Ramos (cell line): ENCODE results near the gene CRLF2.
"Not testable (repeated sequence)": the region's sequence is repeated elsewhere in the genome, so short reads cannot be mapped to it uniquely, and the experiment has no call there.

Source experiments
- in situ Hi-C: fragments of 300-500 bp; cut with MboI; formaldehyde crosslinking; loops from one replicate; pipeline ENCODE4 v1.14.3; 2022; ENCODE audit warnings: low sequenced_read_pairs; ENCODE audit not compliant: unreplicated experiment

CRLF2 gene

DNA sequence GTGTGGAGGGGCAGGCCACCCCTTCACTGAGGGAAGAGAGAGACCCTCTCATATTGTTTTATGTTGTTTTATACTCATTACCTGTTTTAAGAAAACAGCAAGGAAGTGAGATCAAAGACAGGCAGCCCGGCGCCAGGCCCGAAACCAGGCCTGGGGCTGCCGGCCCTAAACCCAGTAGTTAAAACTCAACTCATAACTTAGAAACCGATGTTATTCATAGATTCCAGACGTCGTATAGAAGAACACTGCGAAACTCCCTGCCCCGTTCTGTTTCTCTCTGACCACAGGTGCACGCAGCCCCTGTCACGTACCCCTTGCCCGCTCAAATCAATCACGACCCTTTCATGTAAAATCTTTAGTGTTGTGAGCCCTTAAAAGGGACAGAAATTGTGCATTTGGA, 40.5 kb downstream of the CRLF2 start:
- in situ Hi-C loops = not testable (repeated sequence)

DNA sequence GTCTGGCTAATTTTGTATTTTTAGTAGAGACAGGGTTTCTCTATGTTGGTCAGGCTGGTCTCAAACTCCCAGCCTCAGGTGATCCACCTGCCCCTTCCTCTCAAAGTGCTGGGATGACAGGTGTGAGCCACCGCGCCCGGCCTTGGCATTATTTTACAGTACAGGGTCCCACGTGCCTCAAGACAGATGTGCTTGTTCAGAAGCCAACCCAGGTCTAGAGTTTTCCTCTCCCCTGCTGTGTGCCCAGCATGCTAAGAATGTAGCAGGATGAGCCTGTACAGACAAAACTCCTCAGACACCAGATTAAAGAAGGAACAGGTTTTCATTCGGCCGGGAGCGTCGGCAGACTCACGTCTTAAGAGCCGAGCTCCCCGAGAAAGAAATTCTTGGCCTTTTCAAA, 42.2 kb downstream of the CRLF2 start:
- in situ Hi-C loops = no loop called here

DNA sequence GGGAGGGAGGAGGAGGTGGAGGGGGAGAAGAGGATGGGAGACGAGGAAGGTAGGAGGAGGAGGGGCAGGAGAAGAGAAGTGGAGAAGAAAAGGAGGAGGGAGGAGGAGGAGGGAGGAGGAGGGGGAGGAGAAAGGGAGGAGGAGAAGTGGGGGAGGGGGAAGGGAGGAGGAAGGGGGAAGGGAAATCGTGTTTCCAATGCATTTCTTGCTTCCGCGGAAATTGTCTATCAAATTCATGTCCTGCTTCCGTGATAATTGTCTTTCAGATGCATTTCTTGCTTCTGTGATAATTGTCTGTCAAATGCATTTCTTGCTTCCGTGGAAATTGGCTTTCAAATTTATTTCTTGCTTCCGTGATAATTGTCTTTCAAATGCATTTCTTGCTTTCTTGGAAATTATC, 43.3 kb downstream of the CRLF2 start:
- in situ Hi-C loops = no loop called here

DNA sequence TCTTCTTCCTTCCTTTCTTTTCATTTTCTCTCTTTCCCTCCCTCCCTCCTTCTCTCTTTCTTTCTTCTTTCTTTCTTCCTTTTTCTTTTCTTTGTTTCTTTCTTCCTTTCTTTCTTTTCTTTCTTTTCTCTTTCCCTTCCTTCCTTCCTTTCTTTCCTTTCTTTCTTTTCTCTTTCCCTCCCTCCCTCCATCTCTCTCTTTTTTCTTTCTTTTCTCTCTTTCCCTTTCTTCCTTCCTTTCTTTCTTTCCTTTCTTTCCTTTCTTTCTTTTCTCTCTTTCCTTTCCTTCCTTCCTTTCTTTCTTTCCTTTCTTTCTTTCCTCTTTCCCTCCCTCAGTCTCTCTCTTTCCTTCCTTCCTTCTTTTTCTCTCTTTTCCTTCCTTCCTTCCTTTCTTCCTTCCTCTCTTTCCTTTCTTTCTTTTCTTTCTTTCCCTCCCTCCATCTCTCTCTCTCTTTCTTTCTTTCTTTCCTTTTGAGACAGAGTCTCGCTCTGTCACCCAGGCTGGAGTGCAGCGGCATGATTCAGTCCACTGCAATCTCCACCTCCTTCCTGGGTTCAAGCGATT, 44.4 kb downstream of the CRLF2 start:
- in situ Hi-C loops = no loop called here

DNA sequence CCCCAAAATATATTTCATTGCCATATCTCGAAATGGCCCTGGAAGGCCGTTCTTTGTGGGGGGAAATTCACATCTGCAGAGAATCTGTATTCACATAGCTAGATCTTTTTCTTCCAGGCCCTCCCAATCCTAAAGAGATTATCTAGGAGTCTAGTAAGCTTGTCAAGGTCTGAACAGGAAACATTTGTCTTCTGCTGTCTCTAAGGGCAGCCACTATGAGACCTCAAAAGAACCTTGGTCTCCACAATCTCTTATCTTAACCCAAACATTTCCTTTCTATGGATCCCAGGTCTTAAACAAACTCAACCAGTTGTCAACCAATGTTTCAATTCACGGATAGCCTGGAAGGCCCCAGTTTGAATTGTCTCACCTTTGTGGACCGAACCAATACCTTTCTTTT, 45.0 kb downstream of the CRLF2 start:
- in situ Hi-C loops = no loop called here

DNA sequence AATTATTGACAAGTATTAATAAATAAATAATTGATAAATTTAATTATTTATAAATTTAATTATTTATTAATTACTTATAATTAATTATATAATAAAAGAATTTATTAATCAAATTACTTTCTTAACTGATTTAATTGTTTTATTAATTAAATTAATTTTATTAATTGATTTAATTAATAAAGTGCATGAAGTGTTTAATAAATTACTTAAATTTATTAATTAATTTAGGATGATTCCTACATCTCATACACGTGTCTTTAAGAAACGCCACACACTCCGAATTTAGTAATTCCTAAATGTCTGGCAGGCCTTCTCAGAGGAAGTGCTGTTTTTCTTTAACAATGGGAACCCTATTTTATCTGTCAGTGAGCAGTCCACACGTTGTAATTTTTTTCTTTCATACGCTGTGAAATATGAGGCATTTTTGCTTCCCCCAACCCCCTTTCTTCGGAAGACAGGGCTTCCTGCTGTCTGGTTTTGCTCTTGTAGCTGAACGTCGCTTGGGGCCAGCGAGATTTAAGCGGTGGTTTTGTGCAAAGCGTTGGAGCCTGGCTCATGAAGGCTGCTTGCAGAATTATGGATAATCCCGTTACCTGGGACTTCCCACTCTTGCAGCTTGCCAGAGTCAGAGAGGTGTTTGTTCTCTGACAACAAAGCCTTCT, 46.8 kb downstream of the CRLF2 start:
- in situ Hi-C loops = no loop called here

DNA sequence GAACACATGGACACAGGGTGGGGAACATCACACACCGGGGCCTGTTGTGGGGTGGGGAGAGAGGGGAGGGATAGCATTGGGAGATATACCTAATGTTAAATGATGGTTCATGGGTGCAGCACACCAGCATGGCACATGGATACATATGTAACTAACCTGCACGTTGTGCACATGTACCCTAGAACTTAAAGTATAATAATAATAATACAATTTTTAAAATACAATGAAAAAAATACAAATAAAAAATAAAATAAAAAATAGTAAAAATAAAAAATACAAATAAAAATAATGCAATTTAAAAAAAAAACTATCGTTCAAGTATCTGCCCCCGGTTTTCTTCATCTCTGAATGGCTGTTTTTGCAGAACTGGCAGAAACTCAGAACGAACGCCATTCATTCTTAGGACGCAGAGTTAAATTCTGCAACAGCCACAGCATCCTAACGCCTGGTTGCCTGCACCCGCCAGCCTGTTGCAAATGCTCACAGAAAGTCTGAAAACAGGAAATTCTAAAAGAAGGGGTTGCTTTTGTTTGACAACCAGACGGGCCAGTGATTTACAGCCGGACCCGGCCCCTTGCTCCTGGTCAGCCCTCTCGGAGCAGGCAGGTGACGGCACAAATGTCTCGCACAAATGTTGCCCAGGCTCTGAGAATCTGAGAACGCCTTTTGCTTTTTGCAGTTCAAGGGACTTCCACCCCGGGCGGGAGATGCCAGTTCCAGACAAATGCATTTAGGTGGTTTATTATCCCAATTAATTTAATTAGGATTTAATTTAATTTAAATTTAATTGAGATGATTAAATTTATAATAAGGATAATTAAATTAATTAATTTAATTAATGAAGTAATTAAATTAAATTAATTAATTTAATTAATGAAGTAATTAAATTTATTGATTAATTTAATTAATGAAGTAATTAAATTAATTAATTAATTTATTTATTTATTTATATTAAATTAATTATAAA, 47.8 kb downstream of the CRLF2 start:
- in situ Hi-C loops = no loop called here

DNA sequence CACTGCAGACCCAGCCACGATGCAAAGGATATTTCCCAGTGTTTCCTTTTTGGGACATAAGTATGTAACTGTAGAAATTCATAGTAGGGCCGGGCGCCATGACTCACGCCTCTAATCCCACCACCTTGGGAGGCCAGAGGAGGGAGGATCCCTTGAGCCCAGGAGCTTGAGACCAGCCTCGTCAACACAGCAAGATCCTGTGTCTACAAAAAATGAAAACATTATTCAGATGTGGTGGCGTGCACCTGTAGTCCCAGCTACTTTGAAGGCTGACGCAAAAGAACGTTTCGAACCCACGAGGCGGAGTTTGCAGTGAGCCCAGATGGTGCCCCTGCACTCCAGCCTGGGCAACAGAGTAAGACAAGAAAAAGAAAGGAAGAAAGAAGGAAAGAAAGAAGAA, 49.2 kb downstream of the CRLF2 start:
- in situ Hi-C loops = no loop called here

DNA sequence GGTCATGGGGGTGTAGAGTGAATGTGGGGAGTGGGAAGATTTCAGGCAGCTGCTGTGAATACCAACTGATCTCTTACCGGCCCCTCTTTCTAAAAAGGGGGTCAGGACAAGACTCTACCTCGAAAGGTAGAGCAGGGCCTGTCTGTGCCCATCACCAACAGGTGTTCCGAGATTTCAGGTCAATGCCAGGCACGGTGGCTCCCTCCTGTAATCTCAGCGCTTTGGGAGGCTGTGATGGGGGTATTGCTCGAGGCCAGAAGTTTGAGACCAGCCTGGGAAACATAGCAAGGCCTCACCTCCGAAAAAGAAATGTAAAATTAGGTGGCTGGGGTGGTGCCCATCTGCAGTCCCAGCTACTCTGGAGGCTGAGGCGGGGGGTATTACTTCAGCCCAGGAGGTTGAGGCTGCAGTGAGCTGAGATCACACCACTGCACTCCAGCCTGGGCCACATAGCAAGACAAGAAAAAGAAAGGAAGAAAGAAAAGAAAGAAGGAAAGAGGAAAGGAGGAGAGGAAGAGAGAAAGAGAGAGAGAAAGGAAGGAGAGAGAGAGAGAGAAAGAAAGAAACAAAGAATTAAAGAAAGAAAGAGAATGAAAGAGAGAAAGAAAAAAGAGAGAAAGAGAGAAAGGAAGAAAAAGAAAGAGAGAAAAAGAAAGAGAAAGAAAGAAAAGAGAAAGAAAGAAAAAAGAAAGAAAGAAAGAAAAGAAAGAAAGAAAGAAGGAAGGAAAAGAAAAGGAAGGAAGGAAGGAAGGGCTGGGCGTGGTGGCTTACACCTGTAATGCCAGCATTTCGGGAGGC, 50.1 kb downstream of the CRLF2 start:
- in situ Hi-C loops = no loop called here

DNA sequence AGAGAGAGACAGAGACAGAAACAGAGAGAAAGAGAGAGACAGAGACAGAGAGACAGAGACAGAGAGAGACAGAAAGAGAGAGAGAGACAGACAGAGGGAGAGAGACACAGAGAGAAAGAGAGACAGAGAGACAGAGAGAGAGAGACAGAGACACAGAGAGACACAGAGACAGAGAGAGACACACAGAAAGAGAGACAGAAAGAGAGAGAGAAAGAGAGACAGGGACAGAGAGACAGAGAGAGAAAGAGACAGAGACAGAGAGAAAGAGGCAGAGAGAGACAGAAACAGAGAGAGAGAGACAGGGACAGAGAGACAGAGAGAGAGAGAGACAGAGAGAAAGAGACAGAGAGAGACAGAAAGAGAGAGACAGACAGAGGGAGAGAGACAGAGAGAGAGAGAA, 52.9 kb downstream of the CRLF2 start:
- in situ Hi-C loops = no loop called here

DNA sequence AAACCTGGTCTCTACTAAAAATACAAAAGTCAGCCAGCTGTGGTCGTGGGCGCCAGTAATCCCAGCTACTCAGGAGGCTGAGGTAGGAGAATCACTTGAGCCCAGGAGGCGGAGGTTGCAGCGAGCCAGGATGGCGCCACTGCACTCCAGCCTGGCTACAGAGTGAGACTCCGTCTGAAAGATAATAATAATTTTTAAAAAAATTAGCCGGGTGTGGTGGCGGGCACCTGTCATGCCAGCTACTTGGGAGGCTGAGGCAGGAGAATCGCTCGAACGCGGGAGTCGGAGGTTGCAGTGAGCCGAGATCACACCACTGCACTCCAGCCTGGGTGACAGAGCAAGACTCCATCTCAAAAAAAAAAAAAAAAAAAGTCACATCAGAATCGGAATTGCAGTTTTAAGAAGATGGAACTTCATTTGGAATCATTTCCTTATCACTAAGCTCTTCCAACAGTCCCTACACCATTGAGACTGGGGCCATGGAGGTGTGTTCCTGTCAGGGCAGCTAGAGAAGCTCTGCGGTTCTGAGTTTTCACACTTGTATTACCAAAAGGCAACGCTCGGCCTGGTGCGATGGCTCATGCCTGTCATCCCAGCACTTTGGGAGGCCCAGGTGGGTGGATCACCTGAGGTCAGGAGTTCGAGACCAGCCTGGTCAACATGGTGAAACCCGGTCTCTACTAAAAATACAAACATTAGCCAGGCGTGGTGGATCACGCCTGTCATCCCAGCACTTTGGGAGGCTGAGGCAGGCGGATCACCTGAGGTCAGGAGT, 55.6 kb downstream of the CRLF2 start:
- in situ Hi-C loops = not testable (repeated sequence)

DNA sequence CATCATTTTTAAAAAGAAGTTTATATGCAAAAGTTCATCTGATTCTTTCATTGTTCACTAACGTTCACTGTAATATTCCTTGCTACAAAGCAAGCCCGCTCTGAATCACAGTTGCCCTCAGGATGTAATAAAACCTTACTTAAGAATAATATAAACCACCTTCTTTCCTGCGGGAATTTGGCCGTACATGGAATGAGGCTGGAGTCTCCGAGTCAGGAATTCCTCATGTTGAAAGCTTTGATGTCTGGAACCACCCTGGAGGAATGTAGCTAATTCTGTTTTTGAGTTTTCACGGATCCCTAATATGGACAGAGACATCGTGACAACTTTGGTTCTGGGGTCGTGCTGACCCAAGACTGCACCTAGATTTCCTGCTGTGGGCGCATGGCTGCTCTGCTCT, 58.5 kb downstream of the CRLF2 start:
- in situ Hi-C loops = no loop called here

DNA sequence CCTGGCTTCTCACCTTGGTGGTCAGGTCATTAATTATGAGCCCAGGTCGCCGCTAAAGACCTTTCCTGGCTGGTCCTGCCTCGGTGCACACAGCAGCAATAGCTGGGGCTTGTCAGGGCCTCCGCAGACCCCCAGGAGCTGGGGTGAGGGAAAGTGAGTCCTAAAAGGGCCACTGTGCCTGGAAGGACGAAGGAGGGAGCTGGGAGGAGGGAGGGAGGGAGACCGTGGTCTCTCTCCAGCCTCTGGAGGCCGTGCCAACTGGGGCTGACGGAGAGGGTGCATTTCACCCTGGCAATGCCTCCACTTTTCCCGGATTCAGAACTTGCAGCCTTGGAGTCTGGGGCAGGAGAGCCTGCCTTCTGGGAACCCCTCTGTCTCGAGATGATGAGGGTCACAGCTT, 60.4 kb downstream of the CRLF2 start:
- in situ Hi-C loops = no loop called here

DNA sequence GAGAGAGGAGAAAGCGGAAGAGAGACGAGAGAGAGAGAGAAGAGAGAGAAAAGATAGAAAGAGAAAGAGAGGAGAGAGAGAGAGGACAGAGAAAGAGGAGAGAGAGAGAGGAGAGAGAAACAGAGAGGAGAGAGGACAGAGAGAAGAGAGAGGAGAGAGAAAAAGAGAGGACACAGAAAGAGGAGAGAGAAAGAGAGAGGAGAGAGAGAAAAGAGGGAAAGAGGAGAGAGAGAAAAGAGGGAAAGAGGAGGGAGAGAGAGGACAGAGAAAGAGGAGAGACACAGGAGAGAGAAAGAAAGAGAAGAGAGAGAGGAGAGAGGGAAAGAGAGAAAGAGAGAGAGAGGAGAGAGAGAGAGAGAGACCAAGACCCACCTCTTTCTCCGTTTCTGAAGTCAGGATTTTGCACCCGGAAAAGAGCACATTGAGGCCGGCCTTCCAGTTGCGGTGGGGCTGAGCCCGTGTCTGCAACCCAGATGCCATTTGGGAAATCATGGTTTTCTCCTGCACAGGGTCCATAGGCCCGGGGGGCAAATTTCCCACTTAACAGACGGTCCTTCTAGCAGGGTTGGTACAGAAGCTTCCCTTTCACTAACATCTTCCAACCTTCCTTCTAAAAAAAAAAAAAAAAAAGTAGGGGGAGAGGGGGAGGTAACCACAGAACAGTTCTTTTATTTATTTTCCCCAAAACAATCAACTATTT, 60.9 kb downstream of the CRLF2 start:
- in situ Hi-C loops = no loop called here

DNA sequence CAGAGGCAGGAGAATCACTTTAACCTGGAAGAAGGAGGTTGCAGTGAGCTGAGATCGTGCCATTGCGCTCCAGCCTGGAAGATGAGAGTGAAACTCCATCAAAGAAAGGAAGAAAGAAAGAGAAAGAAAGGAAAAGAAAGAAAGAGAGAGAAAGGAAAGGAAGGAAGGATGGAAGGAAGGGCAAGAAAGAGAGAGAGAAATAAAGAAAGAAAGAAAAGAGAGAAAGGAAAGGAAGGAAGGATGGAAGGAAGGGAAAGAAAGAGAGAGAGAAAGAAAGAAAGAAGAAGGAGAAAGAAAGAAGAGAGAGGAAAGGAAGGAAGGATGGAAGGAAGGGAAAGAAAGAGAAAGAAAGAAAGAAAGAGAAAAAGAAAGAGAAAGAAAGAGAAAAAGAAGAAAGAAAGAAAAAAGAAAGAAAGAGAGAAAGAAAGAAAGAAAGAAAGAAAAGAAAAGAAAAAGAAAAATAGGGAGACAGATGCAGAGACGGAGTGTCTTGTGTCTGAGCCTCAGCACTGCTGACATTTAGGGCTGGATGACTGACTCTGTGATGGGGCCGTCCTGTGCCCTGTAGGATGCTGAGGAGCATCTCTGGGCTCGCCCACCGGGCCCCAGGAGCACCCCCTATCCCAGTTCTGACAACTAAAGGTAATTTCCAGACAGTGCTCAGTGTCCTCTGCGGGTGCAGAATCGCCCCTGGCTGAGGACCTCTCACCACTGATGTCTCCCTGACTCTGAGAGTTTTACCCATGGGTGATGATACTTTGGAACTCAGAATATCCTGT, 61.7 kb downstream of the CRLF2 start:
- in situ Hi-C loops = no loop called here

DNA sequence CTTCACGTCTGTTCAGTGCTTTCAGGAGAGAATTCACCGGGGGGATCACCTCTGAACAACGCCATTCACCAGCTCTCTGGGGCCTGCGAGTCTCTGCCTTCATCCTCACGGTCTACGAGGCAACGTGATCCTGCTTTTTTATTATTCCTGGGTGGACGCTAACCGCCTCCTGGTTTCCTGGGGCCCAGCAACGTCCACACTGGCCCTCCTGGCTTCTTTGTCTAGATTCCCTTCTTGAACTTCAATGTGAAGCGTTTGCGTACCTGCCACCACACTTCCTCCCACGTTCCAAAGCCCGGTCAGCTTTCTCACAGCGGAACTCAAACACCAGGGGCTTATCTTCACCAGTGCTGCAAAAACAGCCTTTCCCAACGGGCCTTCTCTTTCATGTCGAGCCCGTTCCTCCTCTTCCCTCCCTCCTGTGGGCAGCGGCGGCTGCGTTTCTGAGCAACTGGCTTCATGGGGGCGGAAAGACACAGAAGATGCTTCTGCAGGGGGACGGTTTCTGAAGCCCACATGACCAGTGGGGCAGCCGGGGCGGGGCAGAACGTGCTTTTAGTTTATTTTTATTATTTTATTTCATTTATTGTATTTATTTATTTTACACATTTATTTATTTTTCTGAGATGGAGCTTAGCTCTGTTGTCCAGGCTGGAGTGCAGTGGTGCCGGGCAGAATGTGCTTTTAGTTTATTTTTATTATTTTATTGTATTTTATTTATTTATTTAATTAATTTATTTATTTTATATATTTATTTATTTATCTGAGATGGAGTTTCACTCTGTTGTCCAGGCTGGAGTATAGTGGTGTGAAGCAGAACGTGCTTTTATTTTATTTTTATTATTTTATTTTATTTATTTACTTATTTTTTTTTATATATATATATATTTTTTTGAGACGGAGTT, 64.6 kb downstream of the CRLF2 start:
- in situ Hi-C loops = no loop called here

DNA sequence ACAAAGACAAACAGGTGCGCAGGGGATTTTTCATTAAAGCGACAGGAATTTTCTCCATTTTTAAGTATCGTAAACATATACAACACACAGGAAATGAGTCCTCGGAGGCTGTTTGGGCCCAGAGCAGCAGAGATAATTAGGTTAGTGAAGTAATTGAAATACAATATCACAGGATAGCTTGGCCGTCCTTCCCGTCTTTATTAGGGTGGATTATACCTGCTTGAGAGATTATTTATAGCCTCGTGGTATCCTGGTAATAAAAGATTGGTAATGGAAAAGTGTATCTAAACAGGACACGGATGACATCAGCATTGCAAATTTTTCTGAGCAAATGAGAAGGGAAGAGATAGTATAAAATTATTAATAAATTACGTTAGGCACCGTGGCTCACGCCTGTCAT, 68.2 kb downstream of the CRLF2 start:
- in situ Hi-C loops = no loop called here
